ENCODE data around the gene TRIM15. TPM values are rescaled to one million over a fixed set of nuclear protein-coding genes. Genes with fewer than 3 reads are reported as not detected.
A peak's percentile ranks its signal among the peaks of the same experiment; 100 is the strongest.

Gene TRIM15
- total RNA-seq, 1 experiment from 2014 or later = 11.8 TPM

DNA sequence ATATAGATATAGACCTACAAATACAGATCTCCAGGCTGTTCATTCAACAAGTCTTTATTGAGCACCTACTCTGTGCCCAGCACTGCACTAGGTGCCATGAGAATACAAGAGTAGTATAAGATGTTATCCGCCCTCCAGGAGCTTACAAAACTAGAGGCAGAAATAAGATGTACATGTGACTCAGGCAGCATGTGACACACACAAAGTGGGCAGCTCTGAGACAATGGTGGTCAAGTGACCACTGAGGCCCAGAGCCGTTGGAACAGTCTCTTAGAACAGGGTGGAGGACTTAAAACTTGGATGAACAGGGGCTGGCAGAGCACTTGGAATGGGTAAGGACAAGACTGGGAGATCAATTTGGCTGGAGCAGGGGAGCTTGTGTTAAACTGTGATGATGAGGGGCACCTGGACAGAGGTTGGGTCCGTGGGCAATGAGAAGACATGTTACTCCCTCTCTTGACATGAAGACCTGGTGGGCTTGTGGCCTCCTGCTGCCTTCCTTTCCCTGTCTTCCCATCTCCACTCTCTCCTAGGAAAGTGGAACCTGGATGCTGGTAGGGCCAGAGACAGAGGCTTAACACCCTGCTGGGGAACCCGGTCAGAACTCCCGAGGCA lies 21.2 kb downstream of the TRIM15 start:
- intact Hi-C loops (cut with micrococcal nuclease; ENCODE audit: unreplicated experiment) = no loop called here
- Mint-ChIP-seq H3K9me3 (ENCODE audit: low read depth, unreplicated experiment) (peaks cover under 1% of the 10 kb centered on the region), H3K4me3 (ENCODE audit: low read depth, unreplicated experiment) (no peak overlapping the region), H3K27me3 (ENCODE audit: unreplicated experiment) (no peaks in the 10 kb centered on the region), H3K4me1 (ENCODE audit: low read depth, unreplicated experiment) (no peaks in the 10 kb centered on the region), H3K36me3 (ENCODE audit: insufficient read depth, unreplicated experiment) (peaks cover 48% of the 10 kb centered on the region), H3K27ac (ENCODE audit: unreplicated experiment) (peak overlapping the region; percentile 66)
- DNase-seq = no peak
- CTCF ChIA-PET = no interaction called here
- BruUV-seq (replicated peaks) = no TSS peak
- no peak for TF ChIP-seq CTCF (IDR thresholded peaks at IDR 0.05; ENCODE audit: unreplicated experiment)

- TF ChIP-seq CTCF (IDR thresholded peaks at IDR 0.05; ENCODE audit: unreplicated experiment) = no peak
- H3K27me3 Mint-ChIP-seq (ENCODE audit: unreplicated experiment) = no peaks in the 10 kb centered on the region
- CTCF ChIA-PET = no interaction called here
- no peak for DNase-seq
- peak overlapping the region; percentile 34 for H3K27ac Mint-ChIP-seq (ENCODE audit: unreplicated experiment)
- no peaks in the 10 kb centered on the region for H3K9me3 Mint-ChIP-seq (ENCODE audit: low read depth, unreplicated experiment)
- intact Hi-C loops (cut with micrococcal nuclease; ENCODE audit: unreplicated experiment) = no loop called here
- no peak overlapping the region for H3K4me3 Mint-ChIP-seq (ENCODE audit: low read depth, unreplicated experiment)
- H3K4me1 Mint-ChIP-seq (ENCODE audit: low read depth, unreplicated experiment) = no peaks in the 10 kb centered on the region
- TSS peak; percentile 35 for BruUV-seq (replicated peaks)
- peaks cover 48% of the 10 kb centered on the region for H3K36me3 Mint-ChIP-seq (ENCODE audit: insufficient read depth, unreplicated experiment)
These were observed 22.6 kb downstream of the TRIM15 start for GRCh38 chr6:30185846-30186484.

DNA sequence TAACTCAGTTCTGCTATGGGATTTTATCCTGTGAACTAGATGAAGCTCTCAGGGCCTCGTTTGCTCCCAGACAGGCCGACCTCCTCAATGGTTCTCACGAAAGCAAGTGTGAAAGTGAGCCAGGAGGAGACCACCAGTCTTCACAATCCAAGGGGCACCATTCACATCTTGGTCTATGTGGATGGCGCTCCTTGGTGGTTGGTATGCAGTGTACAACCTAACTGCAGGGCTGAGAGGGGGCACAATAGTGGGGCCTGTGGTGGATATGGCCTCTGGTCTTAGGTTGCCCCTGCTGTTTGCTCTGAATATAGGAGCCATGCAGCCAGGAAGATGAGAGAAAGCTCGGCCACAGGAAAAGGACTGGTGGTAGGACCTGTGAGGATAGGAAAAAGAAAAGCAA lies 25.2 kb downstream of the TRIM15 start:
- DNase-seq = no peak
- Mint-ChIP-seq H3K27ac (ENCODE audit: unreplicated experiment) (no peak overlapping the region), H3K4me3 (ENCODE audit: low read depth, unreplicated experiment) (no peak overlapping the region), H3K9me3 (ENCODE audit: low read depth, unreplicated experiment) (no peaks in the 10 kb centered on the region), H3K36me3 (ENCODE audit: insufficient read depth, unreplicated experiment) (peaks cover 48% of the 10 kb centered on the region), H3K27me3 (ENCODE audit: unreplicated experiment) (no peaks in the 10 kb centered on the region), H3K4me1 (ENCODE audit: low read depth, unreplicated experiment) (no peaks in the 10 kb centered on the region)
- intact Hi-C loops (cut with micrococcal nuclease; ENCODE audit: unreplicated experiment) = no loop called here
- CTCF ChIA-PET = no interaction called here
- no peak for TF ChIP-seq CTCF (IDR thresholded peaks at IDR 0.05; ENCODE audit: unreplicated experiment)
- BruUV-seq (replicated peaks) = no TSS peak

DNA sequence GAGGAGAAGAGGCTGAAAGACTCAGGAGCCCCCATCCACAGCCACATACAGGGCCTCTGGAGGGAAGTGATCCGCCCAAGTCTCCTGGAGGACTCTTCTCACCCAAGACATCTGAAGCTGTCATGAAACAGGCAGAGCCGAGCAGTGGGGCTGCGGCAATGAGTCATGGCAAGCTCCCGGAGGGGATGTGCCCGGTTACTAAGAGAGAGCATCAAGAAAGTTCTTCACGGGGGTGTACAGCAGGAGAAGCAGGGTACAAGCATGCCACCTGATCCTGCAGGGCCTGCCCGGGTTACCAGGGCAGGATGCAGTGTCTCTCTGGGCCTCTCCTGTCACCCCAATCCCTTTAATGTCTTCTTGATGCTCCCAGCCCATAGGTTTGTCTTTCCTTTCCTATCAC lies 28.7 kb downstream of the TRIM15 start:
- H3K9me3 Mint-ChIP-seq (ENCODE audit: low read depth, unreplicated experiment) = no peaks in the 10 kb centered on the region
- peaks cover 32% of the 10 kb centered on the region for H3K36me3 Mint-ChIP-seq (ENCODE audit: insufficient read depth, unreplicated experiment)
- H3K4me3 Mint-ChIP-seq (ENCODE audit: low read depth, unreplicated experiment) = no peak overlapping the region
- no peak for DNase-seq
- TF ChIP-seq CTCF (IDR thresholded peaks at IDR 0.05; ENCODE audit: unreplicated experiment) = no peak
- intact Hi-C loops (cut with micrococcal nuclease; ENCODE audit: unreplicated experiment) = no loop called here
- no peak overlapping the region for H3K27ac Mint-ChIP-seq (ENCODE audit: unreplicated experiment)
- BruUV-seq (replicated peaks) = no TSS peak
- CTCF ChIA-PET = no interaction called here
- no peaks in the 10 kb centered on the region for H3K4me1 Mint-ChIP-seq (ENCODE audit: low read depth, unreplicated experiment)
- H3K27me3 Mint-ChIP-seq (ENCODE audit: unreplicated experiment) = no peaks in the 10 kb centered on the region

Measured in Calu3 (cell line).